Stimulated activated CD8-positive, alpha-beta memory T cell treated with anti-CD3 and anti-CD28 coated beads, Interleukin-7, amount 100 ng/mL, for 48 hours (primary cell): ENCODE results near the gene ANKRD45.
"Not testable (repeated sequence)": the region's sequence is repeated elsewhere in the genome, so short reads cannot be mapped to it uniquely, and the experiment has no call there.

Experiments
- DNase-seq, 2 donors: peaks; one replicate each; pipeline ENCODE4 v3.0.0-alpha.2; 2020; ENCODE audit warnings: low read depth in 1 of 2; ENCODE audit errors: extremely low read depth in 1 of 2

The ANKRD45 gene, protein sequence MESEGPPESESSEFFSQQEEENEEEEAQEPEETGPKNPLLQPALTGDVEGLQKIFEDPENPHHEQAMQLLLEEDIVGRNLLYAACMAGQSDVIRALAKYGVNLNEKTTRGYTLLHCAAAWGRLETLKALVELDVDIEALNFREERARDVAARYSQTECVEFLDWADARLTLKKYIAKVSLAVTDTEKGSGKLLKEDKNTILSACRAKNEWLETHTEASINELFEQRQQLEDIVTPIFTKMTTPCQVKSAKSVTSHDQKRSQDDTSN

DNA sequence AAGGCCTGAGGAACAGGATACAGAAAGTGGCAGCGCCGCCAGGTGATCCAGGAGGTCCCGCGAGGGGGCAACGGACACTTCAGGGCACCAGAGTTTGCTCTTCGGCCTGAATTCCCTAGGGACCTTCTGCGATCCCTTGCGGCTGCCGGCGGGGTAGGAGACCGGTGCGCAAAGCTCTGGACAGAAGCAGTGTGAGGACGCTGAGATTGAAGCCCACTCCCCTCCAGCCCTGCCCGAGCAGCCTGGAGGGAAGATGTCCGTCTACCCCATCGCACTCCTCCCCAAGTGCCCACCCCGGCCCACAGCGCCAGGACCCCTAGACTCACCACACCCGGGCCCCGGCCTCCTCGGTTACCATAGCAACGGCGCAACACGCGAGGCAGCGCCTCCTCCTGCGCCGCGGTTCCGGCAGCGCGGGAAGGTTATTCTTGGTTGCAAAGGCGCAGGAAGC lies at the start of gene ANKRD45:
TSS of gene ANKRD45 (minus strand) at position 361 of the 451 bp plus-strand sequence. CDS start 10,433 bp downstream, outside the sequence.
- DNase-seq: no peak

DNA sequence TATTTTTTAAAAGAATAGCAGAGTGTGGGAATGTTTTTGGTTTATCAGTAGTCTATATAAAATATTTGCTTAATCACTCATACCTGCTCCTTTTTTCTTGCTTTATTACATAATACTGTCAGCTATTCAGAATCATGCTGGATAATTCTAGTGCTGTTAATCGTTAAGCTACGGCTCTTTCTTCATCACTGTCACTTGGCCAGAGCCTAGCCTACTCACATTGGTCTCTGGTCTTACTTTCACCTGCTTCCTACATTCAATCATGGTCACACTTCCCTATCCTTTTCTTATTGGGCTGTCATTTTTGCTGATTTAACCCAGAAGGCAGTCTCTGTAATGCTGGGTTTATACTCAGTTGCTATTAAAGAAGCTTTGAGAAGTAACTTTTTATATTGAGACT lies 47.6 kb upstream of the ANKRD45 start:
- no peak for DNase-seq

DNA sequence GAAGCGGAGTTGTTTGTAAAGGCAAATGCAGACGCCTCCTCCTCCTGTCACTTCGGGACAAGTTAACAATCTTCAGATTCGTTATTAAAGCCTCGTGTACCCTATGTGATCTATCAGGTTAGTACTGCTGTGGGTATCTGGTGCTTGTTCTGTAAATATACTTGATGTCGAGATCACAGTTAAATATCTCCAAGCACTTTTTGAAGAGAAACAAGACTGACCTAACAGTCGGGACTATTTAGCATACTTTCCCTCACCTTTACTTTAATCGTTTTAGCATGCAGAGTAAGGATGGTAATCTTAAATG lies 45.8 kb upstream of the ANKRD45 start:
- no peak for DNase-seq

DNA sequence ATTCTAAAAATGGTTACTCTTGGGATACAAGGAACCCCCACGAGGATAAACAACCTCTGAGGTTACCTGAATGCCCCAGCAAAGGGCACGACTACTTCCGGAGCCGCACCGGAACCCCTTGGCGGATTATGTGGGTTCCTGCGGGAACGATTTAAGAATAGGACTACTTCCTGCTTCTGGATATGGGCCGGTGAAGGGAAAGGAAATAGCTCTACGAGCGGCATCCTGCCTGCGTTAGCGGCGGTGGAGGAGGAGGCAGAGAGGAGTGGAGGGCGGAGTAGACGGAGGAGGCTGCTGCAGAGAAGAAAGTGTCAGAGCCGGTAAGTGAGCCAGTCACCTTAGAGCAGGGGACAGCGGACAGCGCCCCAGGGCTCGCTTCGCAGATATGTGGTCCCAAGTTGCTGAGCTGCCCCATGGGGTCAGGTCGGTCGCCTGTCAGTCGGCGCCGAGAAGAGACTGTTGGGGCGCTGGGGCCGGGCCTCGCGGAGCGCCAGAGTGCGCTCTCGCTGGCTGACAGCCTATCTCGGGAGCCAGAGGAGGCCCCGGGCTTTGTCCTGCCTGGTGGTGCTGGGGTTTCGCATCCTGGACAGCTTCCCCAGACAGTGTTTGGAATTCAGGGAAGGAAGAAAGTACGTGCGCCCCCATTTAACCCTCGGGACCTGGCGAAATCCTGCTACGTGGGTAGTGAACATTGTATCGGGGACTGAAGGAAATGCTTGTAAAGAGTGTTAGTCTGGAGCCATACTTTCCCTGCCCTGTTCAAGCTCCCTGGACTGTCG lies 45.3 kb upstream of the ANKRD45 start, which contains the start of gene KLHL20:
TSS of gene KLHL20 (plus strand) at position 223 of the 779 bp plus-strand sequence. CDS start 1,063 bp downstream, outside the sequence.
- DNase-seq: peak; percentile 64 to 71

DNA sequence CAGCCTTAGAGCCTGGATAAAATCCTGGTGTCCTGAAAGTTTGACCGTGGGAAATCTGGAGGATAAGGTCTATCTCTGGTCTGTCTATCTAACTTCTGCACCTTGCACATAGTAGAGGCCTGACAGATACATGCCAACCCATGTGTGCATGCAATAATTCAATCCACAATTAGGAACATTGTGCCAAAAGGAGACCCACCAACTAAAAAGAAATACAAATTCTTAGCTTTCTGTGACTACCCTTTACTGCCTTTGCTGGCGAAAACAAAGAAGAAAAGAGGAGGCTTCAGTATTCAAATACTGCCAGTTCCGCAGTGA lies 44.7 kb upstream of the ANKRD45 start:
- no peak for DNase-seq

DNA sequence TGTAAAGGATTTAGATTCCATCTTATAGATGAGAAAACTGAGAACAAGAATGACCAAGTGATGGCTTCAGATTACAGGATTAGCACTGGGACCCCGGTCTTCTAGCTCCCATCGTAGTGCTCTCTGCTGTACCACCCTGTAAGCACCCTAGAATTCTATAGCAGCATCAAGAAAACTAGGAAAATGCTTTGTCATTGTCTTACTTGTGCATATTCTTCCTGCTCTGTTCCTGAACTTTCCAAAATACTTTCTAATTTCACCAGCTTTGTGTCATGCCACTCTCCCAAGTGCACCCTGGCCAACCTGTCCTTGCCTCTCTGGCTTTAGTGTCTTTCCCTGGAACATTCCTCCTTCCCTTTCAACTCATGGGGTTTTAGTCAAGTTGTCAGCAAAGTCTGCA lies 39.1 kb upstream of the ANKRD45 start:
- DNase-seq: no peak

DNA sequence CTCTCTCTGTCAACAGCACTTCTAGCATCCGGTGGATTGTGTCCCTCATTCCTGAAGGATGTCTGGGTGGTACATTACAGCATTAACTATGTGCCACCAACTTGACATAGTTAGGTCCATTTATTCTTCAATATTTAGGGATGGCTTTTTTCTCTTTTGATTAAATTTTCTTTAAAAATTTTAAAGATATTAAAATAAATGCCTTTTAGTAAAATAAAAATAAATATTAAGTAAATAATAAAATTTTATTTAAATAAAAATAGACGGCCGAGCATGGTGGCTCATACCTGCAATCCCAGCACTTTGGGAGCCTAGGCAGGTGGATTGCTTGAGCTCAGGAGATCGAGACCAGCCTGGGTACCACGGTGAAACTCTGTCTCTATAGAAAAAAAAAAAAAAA lies 35.5 kb upstream of the ANKRD45 start:
- no peak for DNase-seq

DNA sequence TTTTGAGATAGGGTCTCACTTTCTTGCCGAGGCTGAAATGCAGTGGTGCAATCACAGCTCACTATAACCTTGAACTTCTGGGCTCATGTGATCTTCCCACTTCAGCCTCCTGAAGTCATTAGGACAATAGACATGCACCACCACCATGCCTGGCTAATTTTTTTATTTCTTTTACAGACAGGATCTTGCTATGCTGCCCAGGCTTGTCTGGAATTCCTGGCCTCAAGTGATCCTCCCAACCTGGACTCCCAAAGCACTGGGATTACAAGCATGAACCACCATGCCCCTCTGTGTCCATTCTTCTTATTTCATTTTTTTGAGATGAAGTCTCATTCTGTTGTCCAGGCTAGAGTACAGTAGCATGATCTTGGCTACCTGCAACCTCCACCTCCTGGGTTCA lies 33.1 kb upstream of the ANKRD45 start:
- no peak for DNase-seq

DNA sequence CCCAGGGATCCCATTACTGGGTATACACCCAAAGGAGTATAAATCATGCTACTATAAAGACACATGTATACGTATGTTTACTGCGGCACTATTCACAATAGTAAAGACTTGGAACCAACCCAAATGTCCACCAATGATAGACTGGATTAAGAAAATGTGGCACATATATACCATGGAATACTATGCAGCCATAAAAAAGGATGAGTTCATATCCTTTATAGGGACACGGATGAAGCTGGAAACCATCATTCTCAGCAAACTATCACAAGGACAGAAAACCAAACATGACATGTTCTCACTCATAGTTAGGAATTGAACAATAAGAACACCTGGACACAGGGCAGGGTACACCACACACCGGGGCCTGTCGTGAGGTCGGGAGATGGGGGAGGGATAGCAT lies 31.6 kb upstream of the ANKRD45 start:
- DNase-seq: not testable (repeated sequence)

DNA sequence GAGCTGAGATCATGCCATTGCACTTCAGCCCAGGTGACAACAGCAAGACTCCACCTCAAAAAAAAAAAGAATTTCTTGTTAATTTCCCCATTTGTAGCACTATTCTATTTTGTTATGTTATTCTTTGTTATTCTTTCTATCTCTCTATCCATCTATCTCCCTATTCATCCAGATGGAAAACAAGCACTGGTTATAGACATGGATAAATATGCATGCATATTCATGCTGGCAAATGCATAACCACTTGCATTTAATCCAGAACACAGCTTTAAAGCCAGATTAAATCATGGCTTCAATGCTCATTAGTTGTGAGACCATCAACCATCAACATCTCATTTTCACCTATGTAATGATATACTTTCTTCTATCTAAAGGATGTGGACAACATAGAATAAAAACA lies 23.6 kb upstream of the ANKRD45 start:
- DNase-seq: no peak

DNA sequence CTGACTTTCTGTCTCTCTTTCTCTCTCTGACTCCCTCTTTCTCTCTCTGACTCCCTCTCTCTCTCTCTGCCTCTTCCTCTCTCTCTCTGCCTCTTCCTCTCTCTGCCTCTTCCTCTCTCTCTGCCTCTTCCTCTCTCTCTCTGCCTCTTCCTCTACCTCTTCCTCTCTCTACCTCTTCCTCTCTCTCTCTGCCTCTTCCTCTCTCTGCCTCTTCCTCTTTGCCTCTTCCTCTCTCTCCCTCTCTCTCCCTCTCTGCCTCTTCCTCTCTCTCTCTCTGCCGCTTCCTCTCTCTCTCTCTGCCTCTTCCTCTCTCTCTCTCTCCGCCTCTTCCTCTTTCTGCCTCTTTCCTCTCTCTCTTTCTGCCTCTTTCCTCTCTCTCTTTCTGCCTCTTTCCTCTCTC lies 18.6 kb upstream of the ANKRD45 start:
- DNase-seq: no peak

DNA sequence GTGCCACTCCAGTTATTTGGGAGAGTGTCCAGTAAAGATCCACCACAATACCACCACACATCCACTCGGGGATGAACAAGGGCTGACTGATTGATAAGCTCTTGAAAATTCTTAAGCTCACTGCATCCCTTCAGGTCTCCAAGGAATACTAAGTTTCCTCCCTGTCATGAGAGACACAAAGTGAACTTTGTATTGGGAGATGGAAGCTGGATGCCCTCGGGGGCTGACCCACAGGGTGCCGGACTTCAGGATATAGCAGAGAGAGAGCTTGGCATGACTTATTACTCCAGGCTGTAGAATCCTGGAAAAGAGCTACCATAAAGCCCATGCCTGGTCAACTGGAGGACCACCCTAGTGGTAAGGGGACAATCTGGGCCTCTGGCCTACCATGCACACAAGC lies 15.5 kb upstream of the ANKRD45 start:
- not testable (repeated sequence) for DNase-seq

DNA sequence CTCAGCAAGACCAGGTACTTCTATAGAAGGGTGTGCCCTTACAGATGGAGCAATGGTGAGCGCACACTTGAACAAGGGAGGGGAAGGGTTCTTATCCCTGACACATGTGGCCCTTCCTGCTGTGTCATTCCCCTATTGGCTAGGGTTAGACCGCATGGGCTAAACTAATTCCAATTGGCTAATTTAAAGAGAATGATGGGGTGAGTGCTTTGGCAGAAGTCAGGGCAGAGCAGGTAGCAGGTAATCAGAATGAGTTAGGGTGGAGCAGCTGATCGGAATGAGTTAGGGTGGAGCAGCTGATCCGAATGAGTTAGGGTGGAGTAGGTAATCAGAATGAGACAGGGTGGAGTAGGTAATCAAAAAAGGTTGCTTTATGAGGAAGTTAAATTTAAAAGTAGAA lies 14.2 kb upstream of the ANKRD45 start:
- DNase-seq: not testable (repeated sequence)

DNA sequence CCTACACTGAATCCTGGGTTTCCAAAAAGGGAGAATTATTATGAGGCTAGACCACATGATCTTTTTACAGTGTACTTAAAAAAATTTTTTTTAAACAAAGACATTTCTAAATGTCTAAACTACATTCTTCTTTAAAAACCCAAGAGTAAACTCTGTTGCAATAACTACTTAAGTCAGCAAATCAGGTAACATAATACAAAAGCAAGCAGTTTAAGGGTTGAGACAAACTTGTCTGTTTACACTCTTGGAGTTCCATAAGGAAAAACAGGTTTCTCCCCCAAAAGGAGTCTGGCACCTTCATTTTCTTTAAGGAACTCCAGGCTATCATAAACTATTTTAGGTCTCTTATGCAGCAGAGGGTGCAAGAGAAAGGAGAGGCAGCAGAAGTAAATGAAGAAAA lies 12.5 kb upstream of the ANKRD45 start:
- no peak for DNase-seq

DNA sequence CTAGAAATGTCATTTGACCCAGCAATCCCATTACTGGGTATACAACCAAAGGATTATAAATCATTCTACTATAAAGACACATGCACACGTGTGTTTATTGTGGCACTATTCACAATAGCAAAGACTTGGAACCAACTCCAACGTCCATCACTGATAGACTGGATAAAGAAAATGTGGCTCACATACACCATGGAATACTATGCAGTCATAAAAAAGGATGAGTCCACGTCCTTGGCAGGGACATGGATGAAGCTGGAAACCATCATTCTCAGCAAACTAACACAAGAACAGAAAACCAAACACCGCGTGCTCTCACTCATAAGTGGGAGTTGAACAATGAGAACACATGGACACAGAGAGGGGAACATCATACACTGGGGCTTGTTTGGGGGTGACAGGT lies 10.5 kb upstream of the ANKRD45 start:
- not testable (repeated sequence) for DNase-seq

DNA sequence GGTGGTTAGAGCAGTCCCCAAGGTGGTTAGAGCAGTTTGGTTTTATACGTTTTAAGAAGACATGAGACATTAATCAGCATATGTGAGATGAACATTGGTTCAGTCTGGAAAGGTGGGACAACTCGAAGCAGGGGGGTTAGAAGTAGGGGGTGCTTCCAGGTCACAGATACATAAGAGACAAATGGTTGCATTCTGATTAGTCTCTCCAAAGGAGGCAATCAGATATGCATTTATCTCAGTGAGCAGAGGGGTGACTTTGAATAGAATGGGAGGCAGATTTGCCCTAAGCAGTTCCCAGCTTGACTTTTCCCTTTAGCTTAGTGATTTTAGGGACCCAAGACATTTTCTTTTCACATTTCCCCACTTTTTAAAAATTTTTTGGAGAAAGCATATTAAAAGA lies 4.8 kb upstream of the ANKRD45 start:
- not testable (repeated sequence) for DNase-seq

DNA sequence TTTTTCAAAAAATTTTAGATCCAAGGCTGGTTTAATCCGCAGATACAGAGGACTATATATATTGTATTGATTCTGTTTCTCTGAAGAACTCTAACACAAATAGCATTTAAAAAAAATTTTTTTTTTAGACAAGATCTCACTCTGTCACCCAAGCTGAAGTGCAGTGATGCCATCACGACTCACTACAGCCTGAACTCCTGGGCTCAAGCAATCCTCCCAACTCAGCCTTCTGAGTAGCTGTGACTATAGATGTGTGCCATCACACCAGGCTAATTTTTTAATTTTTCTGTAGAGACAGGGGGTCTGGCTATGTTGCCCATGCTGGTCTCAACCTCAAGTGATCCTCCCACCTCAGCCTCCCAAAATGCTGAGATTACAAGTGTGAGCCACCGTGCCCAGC lies 3.0 kb downstream of the ANKRD45 start:
- DNase-seq: no peak

DNA sequence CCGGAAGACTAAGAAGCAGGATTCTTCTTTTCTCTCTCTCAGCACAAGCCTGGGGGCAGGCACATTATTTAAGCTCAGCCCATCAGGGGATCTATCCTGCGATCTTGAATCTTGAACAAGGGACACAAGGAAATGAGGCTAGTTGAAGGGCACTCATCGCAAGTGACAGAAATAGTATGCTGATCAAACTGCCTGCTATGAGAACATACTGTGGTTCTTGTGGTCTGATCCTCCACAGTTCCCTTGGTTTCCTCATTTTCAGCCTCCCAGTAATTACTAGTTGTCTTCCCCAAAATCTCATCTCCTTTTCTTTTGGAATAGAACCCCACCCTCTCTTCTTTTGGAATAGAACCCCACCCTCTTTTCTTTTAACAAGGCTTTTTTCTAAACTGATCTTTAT lies 6.5 kb downstream of the ANKRD45 start:
- DNase-seq: no peak

DNA sequence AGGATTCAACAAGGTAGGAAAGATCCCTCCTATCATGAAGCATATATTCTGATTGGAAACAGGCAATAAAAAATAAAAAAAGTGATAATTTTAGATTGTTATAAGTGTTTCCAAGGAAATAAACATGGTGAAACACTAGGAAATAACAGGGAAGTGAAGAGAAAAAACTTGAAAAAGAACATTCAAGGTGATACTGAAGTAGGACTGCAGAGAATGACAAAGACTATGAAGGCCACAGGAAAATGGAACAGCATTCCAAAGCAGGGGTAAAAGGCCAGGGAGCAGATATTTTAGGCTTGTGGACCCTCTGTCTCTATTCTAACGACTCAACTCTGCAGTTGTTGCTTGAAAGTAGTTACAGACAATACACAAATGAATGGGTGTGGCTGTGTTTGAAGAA lies 7.9 kb downstream of the ANKRD45 start:
- DNase-seq: no peak

DNA sequence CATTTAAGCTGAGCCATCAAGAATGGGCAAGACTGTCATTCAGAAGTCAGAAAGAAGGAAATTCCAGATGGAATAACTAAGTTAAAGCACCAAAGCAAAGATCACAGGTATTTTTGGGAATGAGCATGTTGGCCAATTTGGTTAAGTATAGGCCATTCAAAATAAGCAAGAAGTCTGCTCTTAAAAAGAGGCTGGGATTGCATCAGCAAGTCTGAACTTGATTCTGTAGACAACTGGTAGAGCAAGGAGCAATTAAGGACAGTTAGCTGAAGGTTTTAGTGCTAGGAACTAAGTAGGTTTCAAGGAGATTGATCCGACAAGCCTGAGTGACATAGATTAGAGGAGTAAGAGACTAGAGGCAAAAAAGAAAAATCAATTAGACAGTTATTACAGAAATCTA lies 8.4 kb downstream of the ANKRD45 start:
- no peak for DNase-seq

DNA sequence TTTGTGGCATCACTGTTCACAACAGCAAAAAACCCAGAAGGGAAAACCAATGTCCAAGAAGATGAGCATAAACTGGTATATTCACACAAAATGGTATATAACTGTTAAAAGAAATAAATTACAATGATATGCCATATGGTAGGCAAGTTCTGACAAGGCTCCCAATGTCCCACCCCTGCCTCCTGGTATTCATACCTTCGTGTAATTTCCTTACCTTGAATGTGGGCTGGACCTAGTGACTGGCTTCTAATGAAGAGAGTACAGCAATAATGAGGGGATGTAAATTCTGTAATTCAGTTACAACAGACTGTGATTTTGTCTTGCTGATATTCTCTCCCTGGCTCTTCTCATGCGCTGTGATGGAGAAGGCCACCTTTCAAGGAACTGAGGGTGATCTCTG lies 9.3 kb downstream of the ANKRD45 start:
- DNase-seq: no peak

DNA sequence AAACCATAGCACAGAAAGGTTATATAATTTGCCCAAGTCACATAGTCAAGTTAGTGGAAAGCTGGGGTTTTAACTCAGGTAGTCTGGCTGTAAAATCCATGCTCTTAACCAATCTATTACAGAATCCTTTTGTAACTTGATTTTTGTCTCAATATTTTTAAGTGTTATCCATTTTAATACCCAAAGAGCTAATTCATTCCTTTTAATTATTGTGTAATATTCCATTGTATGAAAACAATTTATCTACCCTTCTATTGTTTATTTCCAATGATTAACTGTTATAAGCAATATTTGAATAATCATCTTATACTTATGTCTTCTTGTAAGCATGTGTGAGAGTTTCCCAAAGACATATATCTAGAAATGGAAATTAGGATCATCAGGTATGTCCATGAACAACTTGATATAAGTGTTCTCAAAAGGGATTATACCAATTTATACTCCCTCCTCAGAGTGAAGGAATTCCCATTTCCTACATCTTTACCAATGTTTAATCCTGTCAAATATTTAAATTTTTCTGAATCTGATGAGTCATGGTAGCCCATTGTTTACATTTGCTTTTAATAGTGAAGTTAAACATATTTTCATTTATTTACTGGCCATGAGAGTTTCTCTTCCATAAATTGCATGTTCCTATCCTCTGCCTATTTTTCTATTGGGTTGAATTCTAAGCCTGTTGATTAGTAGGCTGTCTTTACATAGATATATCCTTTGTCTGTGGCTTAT lies 20.6 kb downstream of the ANKRD45 start:
- DNase-seq: no peak
